ENCODE measurements around the gene PARD6B. TPM values are rescaled to one million over a fixed set of nuclear protein-coding genes. Genes with fewer than 3 reads are reported as not detected.

The PARD6B gene
- total and polyA plus RNA-seq, 2 of the 13 experiments (the other 11 are each of a cell fraction or from before 2014, with no cell fraction given), result 6.9 to 22.2 TPM

DNA sequence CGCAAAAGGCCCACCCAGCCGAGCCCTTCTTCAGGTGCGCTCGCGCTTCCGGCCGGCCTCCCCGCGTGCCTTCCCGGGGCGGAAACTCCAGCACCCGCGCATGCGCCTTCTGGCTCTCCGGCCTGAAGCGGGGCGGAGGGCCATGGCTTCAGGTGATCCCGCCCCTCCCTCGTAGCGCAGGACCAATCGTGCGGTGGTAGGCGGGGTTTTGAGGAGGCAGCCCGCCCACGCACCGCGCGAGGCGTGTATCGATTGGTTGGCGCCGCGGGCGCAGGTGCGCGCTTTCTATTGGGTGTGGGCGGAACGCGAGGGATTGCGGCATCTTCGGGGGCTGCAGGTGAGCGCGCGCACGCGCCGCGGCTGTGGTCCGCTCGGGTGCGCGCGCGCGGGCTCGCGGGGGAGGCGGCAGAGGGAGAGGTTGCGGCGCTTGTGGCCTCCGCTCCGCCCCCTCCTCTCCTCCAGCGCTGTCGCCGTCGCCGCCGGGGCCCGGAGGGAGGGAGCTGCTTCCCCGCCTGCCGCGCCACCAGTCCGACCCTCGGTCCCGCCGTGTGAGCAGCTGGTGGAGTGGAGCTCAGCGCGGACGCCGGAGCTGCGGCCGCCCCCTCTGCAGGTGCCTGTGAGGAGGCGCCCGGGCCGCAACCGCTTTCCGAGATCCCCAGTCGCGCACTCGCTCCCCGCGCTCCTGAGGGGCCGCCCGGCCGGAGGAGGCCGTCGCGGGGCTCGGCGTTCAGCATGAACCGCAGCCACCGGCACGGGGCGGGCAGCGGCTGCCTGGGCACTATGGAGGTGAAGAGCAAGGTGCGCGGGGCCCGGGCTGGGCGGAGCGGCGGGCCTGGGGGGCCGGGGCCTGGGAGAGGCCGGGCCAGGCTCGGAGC, at the start of gene PARD6B (continued):
- TF ChIP-seq, protein P1, sequence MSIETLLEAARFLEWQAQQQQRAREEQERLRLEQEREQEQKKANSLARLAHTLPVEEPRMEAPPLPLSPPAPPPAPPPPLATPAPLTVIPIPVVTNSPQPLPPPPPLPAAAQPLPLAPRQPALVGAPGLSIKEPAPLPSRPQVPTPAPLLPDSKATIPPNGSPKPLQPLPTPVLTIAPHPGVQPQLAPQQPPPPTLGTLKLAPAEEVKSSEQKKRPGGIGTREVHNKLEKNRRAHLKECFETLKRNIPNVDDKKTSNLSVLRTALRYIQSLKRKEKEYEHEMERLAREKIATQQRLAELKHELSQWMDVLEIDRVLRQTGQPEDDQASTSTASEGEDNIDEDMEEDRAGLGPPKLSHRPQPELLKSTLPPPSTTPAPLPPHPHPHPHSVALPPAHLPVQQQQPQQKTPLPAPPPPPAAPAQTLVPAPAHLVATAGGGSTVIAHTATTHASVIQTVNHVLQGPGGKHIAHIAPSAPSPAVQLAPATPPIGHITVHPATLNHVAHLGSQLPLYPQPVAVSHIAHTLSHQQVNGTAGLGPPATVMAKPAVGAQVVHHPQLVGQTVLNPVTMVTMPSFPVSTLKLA (IDR thresholded peaks at IDR 0.05), result peak; percentile 90
- TF ChIP-seq MBNL3 (CRISPR knock-in tag; conservative IDR thresholded peaks at IDR 0.05), result no peak
- TF ChIP-seq ZNF704 (CRISPR knock-in tag; IDR thresholded peaks at IDR 0.05; ENCODE audit: borderline replicate concordance), result peak; percentile 79
- TF ChIP-seq ZNF556 (CRISPR knock-in tag; IDR thresholded peaks at IDR 0.05; ENCODE audit: borderline replicate concordance), result peak; percentile 97
- TF ChIP-seq KLF12 (CRISPR knock-in tag; IDR thresholded peaks at IDR 0.05; ENCODE audit: borderline replicate concordance), result peak; percentile 87
- TF ChIP-seq SIN3A (IDR thresholded peaks at IDR 0.05; ENCODE audit: borderline replicate concordance, low read depth, low read length), result no peak; the same call in 1 of the 2 replicates
- TF ChIP-seq, protein P2, sequence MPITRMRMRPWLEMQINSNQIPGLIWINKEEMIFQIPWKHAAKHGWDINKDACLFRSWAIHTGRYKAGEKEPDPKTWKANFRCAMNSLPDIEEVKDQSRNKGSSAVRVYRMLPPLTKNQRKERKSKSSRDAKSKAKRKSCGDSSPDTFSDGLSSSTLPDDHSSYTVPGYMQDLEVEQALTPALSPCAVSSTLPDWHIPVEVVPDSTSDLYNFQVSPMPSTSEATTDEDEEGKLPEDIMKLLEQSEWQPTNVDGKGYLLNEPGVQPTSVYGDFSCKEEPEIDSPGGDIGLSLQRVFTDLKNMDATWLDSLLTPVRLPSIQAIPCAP (CRISPR knock-in tag; IDR thresholded peaks at IDR 0.05; ENCODE audit: low read depth), result no peak
- no peak for TF ChIP-seq ZNF296 (CRISPR knock-in tag; conservative IDR thresholded peaks at IDR 0.05)
- TF ChIP-seq NR2F1 (CRISPR knock-in tag; IDR thresholded peaks at IDR 0.05), result no peak
- TF ChIP-seq FOSL1 (CRISPR knock-in tag; IDR thresholded peaks at IDR 0.05; ENCODE audit: borderline replicate concordance), result no peak
- no peak for TF ChIP-seq ATM (IDR thresholded peaks at IDR 0.05; ENCODE audit: borderline replicate concordance)
- TF ChIP-seq ZNF7 (CRISPR knock-in tag; IDR thresholded peaks at IDR 0.05), result no peak
- TF ChIP-seq, protein P3, sequence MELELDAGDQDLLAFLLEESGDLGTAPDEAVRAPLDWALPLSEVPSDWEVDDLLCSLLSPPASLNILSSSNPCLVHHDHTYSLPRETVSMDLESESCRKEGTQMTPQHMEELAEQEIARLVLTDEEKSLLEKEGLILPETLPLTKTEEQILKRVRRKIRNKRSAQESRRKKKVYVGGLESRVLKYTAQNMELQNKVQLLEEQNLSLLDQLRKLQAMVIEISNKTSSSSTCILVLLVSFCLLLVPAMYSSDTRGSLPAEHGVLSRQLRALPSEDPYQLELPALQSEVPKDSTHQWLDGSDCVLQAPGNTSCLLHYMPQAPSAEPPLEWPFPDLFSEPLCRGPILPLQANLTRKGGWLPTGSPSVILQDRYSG (CRISPR knock-in tag; IDR thresholded peaks at IDR 0.05), result peak; percentile 85
- TF ChIP-seq, protein P4, sequence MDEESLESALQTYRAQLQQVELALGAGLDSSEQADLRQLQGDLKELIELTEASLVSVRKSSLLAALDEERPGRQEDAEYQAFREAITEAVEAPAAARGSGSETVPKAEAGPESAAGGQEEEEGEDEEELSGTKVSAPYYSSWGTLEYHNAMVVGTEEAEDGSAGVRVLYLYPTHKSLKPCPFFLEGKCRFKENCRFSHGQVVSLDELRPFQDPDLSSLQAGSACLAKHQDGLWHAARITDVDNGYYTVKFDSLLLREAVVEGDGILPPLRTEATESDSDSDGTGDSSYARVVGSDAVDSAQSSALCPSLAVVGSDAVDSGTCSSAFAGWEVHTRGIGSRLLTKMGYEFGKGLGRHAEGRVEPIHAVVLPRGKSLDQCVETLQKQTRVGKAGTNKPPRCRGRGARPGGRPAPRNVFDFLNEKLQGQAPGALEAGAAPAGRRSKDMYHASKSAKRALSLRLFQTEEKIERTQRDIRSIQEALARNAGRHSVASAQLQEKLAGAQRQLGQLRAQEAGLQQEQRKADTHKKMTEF (CRISPR knock-in tag; IDR thresholded peaks at IDR 0.05), result peak; percentile 78
- peak; percentile 97 for TF ChIP-seq SALL2 (CRISPR knock-in tag; IDR thresholded peaks at IDR 0.05)
- TF ChIP-seq, protein P5, sequence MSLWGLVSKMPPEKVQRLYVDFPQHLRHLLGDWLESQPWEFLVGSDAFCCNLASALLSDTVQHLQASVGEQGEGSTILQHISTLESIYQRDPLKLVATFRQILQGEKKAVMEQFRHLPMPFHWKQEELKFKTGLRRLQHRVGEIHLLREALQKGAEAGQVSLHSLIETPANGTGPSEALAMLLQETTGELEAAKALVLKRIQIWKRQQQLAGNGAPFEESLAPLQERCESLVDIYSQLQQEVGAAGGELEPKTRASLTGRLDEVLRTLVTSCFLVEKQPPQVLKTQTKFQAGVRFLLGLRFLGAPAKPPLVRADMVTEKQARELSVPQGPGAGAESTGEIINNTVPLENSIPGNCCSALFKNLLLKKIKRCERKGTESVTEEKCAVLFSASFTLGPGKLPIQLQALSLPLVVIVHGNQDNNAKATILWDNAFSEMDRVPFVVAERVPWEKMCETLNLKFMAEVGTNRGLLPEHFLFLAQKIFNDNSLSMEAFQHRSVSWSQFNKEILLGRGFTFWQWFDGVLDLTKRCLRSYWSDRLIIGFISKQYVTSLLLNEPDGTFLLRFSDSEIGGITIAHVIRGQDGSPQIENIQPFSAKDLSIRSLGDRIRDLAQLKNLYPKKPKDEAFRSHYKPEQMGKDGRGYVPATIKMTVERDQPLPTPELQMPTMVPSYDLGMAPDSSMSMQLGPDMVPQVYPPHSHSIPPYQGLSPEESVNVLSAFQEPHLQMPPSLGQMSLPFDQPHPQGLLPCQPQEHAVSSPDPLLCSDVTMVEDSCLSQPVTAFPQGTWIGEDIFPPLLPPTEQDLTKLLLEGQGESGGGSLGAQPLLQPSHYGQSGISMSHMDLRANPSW (CRISPR knock-in tag; IDR thresholded peaks at IDR 0.05; ENCODE audit: borderline replicate concordance), result peak; percentile 10; the same call in 1 of the 2 replicates
- TF ChIP-seq SYNCRIP (IDR thresholded peaks at IDR 0.05; ENCODE audit: insufficient read depth, low read depth, low read length), result no peak
- peak; percentile 96 for TF ChIP-seq ZSCAN20 (CRISPR knock-in tag; IDR thresholded peaks at IDR 0.05; ENCODE audit: borderline replicate concordance)
- no peak for TF ChIP-seq CREM (IDR thresholded peaks at IDR 0.05)
- 0 out of 2 replicates have a peak, but pooled peaks have one; percentile 31 for TF ChIP-seq CREM (CRISPR knock-in tag; IDR thresholded peaks at IDR 0.05)

Measured in HepG2 (cell line).